ENCODE measurements around the gene PKD1. TPM values are rescaled to one million over a fixed set of nuclear protein-coding genes. Genes with fewer than 3 reads are reported as not detected.
A peak's percentile ranks its signal among the peaks of the same experiment; 100 is the strongest.
"Not testable (repeated sequence)": the region's sequence is repeated elsewhere in the genome, so short reads cannot be mapped to it uniquely, and the experiment has no call there.

Gene PKD1
- total RNA-seq (2014; rRNA removed; shearing (Covaris generic); ENCODE audit: low replicate concordance), result 72.8 and 110 TPM in 2 replicates

GRCh38 chr16:2135770-2136490 is at the start of gene PKD1:
PKD1 (minus strand) TSS chr16:2135898; CDS start chr16:2135689, 209 bp downstream.
- Histone ChIP-seq H3K9ac (ENCODE audit: low read length) (peak within 1 kb of the TSS; percentile 71), H3K4me2 (ENCODE audit: low read depth, low read length, poor library complexity, severe bottlenecking) (peak within 1 kb of the TSS; percentile 71), H2AFZ (ENCODE audit: low read length) (peak within 1 kb of the TSS; percentile 62; the same call in 1 of the 2 replicates), H3K4me3 (ENCODE audit: low read length) (peak within 1 kb of the TSS; percentile 64)
- H3K27me3 ChIP-seq (ENCODE audit: low read length); H4K20me1 ChIP-seq (ENCODE audit: insufficient read depth, low read depth, low read length); H3K9me3 ChIP-seq (ENCODE audit: low read length); H3K27ac ChIP-seq (ENCODE audit: low read length); H3K36me3 ChIP-seq (ENCODE audit: insufficient read depth, low read length); H3K9me2 ChIP-seq (replicated peaks; ENCODE audit: insufficient read depth, low read length); H3K4me1 ChIP-seq (ENCODE audit: low read length); H3K79me2 ChIP-seq (ENCODE audit: low read length): not testable (repeated sequence)
- peak; percentile 95 for DNase-seq

DNA sequence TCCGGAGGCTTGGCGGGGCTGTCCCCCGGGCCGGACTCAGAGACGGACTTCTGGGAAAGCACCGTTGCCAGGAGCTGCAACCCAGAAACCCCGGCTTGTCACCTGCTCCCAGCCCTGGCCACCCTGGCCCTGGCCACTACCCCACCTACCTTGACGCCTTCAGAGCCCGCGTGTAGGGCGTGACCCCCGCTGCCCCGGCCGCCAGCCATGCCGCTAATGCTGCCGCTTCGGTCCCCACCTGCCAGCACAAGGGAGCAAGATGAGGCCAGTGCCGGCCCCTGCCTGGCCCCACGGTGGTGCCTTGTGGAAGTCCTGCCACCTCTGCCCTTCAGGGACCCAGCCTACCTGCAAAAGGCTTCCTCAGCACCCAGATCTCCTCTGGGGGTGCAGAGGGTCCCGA is 49.3 kb upstream of the PKD1 start:
- no peak for DNase-seq
- Histone ChIP-seq H3K9me2 (replicated peaks; ENCODE audit: insufficient read depth, low read length) (no peaks in the 10 kb centered on the region), H3K36me3 (ENCODE audit: insufficient read depth, low read length) (no peaks in the 10 kb centered on the region), H3K9ac (ENCODE audit: low read length) (no peak overlapping the region), H3K9me3 (ENCODE audit: low read length) (no peaks in the 10 kb centered on the region), H3K27ac (ENCODE audit: low read length) (no peak overlapping the region), H3K4me1 (ENCODE audit: low read length) (peaks cover 3% of the 10 kb centered on the region; the same call in 1 of the 2 replicates), H3K4me2 (ENCODE audit: low read depth, low read length, poor library complexity, severe bottlenecking) (no peak overlapping the region), H3K4me3 (ENCODE audit: low read length) (no peak overlapping the region), H3K27me3 (ENCODE audit: low read length) (no peaks in the 10 kb centered on the region), H2AFZ (ENCODE audit: low read length) (no peak overlapping the region), H4K20me1 (ENCODE audit: insufficient read depth, low read depth, low read length) (no peaks in the 10 kb centered on the region), H3K79me2 (ENCODE audit: low read length) (no peaks in the 10 kb centered on the region)

- DNase-seq, result no peak
- no peaks in the 10 kb centered on the region for H4K20me1 ChIP-seq (ENCODE audit: insufficient read depth, low read depth, low read length)
- no peaks in the 10 kb centered on the region for H3K79me2 ChIP-seq (ENCODE audit: low read length)
- H3K9ac ChIP-seq (ENCODE audit: low read length), result no peak overlapping the region
- no peaks in the 10 kb centered on the region for H3K27me3 ChIP-seq (ENCODE audit: low read length)
- H3K9me3 ChIP-seq (ENCODE audit: low read length), result no peaks in the 10 kb centered on the region
- H2AFZ ChIP-seq (ENCODE audit: low read length), result no peak overlapping the region
- no peak overlapping the region for H3K27ac ChIP-seq (ENCODE audit: low read length)
- no peak overlapping the region for H3K4me2 ChIP-seq (ENCODE audit: low read depth, low read length, poor library complexity, severe bottlenecking)
- no peaks in the 10 kb centered on the region for H3K9me2 ChIP-seq (replicated peaks; ENCODE audit: insufficient read depth, low read length)
- H3K4me3 ChIP-seq (ENCODE audit: low read length), result no peak overlapping the region
- 0 out of 2 replicates have a peak, but pooled peaks cover 3% of the 10 kb centered on the region for H3K4me1 ChIP-seq (ENCODE audit: low read length)
- H3K36me3 ChIP-seq (ENCODE audit: insufficient read depth, low read length), result no peaks in the 10 kb centered on the region
Measured at GRCh38 chr16:2184346-2184745, 48.6 kb upstream of the PKD1 start.

- H4K20me1 ChIP-seq (ENCODE audit: insufficient read depth, low read depth, low read length), result no peaks in the 10 kb centered on the region
- no peak overlapping the region for H3K4me3 ChIP-seq (ENCODE audit: low read length)
- DNase-seq, result no peak
- H2AFZ ChIP-seq (ENCODE audit: low read length), result no peak overlapping the region
- 0 out of 2 replicates have a peak, but pooled peaks cover 3% of the 10 kb centered on the region for H3K4me1 ChIP-seq (ENCODE audit: low read length)
- H3K9me3 ChIP-seq (ENCODE audit: low read length), result no peaks in the 10 kb centered on the region
- no peak overlapping the region for H3K27ac ChIP-seq (ENCODE audit: low read length)
- no peaks in the 10 kb centered on the region for H3K9me2 ChIP-seq (replicated peaks; ENCODE audit: insufficient read depth, low read length)
- no peaks in the 10 kb centered on the region for H3K27me3 ChIP-seq (ENCODE audit: low read length)
- H3K9ac ChIP-seq (ENCODE audit: low read length), result no peak overlapping the region
- H3K4me2 ChIP-seq (ENCODE audit: low read depth, low read length, poor library complexity, severe bottlenecking), result no peak overlapping the region
- no peaks in the 10 kb centered on the region for H3K36me3 ChIP-seq (ENCODE audit: insufficient read depth, low read length)
- no peaks in the 10 kb centered on the region for H3K79me2 ChIP-seq (ENCODE audit: low read length)
Measured at GRCh38 chr16:2183671-2184070, 48.0 kb upstream of the PKD1 start.

- no peak overlapping the region for H3K4me3 ChIP-seq (ENCODE audit: low read length)
- H3K27ac ChIP-seq (ENCODE audit: low read length), result no peak overlapping the region
- H3K9me3 ChIP-seq (ENCODE audit: low read length), result no peaks in the 10 kb centered on the region
- H3K36me3 ChIP-seq (ENCODE audit: insufficient read depth, low read length), result peaks cover 4% of the 10 kb centered on the region; the same call in 1 of the 2 replicates
- H3K27me3 ChIP-seq (ENCODE audit: low read length), result no peaks in the 10 kb centered on the region
- no peaks in the 10 kb centered on the region for H3K9me2 ChIP-seq (replicated peaks; ENCODE audit: insufficient read depth, low read length)
- no peaks in the 10 kb centered on the region for H3K79me2 ChIP-seq (ENCODE audit: low read length)
- DNase-seq, result no peak
- H3K4me2 ChIP-seq (ENCODE audit: low read depth, low read length, poor library complexity, severe bottlenecking), result no peak overlapping the region
- H4K20me1 ChIP-seq (ENCODE audit: insufficient read depth, low read depth, low read length), result no peaks in the 10 kb centered on the region
- H3K9ac ChIP-seq (ENCODE audit: low read length), result no peak overlapping the region
- H2AFZ ChIP-seq (ENCODE audit: low read length), result no peak overlapping the region
- H3K4me1 ChIP-seq (ENCODE audit: low read length), result 0 out of 2 replicates have a peak, but pooled peaks cover 3% of the 10 kb centered on the region
Measured at GRCh38 chr16:2181952-2182351, 46.3 kb upstream of the PKD1 start.

DNA sequence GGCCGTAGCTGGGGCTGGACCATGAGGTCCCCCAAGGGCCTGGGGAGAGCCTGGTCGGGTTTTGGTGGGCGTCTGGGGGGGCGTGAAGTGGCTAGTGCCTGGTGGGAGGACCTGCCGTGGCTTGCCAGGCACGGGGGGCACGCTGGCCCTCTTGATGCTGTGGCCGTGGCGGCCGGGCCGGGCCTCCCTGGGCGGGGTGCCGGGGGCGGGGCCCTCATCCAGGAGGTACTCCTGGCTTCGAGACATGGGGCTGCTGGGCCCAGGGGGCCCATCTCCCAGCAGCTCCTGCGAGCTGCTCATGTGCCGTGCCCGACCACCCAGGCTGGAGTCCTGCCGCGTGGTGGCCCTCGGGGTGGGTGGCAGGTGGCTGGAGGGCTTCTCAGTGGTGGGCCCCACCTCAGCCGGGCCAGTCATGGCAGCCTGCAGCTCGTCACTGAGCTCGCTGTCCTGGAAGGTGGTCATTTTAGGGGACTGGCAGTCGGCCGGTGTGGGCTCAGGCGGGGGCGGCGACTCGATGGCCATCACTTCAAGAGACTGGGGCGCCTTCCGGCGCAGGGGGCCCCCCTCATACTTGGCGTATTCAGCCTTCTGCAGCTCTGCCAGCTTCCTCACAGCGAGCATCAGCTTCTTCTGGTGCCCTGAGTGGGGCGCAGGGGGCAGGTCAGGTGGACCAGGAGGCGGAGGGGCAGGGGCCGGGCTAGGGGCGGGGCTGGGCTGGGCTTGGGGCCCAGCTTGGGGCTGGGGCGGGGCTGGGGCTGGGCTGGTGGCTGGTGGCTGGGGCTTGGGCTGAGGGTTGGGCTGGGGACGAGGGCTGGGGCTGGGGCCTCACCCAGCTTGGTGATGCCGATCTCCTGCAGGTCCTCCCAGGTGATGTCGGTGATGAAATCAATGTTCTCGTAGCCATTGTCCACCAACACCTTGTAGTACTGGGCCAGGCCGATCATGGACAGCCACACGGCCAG is 45.5 kb upstream of the PKD1 start:
- Histone ChIP-seq H3K4me2 (ENCODE audit: low read depth, low read length, poor library complexity, severe bottlenecking) (no peak overlapping the region), H3K27me3 (ENCODE audit: low read length) (no peaks in the 10 kb centered on the region), H3K9me3 (ENCODE audit: low read length) (no peaks in the 10 kb centered on the region), H4K20me1 (ENCODE audit: insufficient read depth, low read depth, low read length) (no peaks in the 10 kb centered on the region), H3K27ac (ENCODE audit: low read length) (no peak overlapping the region), H3K79me2 (ENCODE audit: low read length) (no peaks in the 10 kb centered on the region), H3K9me2 (replicated peaks; ENCODE audit: insufficient read depth, low read length) (no peaks in the 10 kb centered on the region), H3K4me1 (ENCODE audit: low read length) (0 out of 2 replicates have a peak, but pooled peaks cover 3% of the 10 kb centered on the region), H3K9ac (ENCODE audit: low read length) (no peak overlapping the region), H2AFZ (ENCODE audit: low read length) (no peak overlapping the region), H3K4me3 (ENCODE audit: low read length) (no peak overlapping the region), H3K36me3 (ENCODE audit: insufficient read depth, low read length) (peaks cover 6% of the 10 kb centered on the region)
- peak; percentile 56 for DNase-seq

GRCh38 chr16:2180461-2180860 is 44.8 kb upstream of the PKD1 start:
- no peaks in the 10 kb centered on the region for H3K27me3 ChIP-seq (ENCODE audit: low read length)
- 0 out of 2 replicates have a peak, but pooled peaks cover 3% of the 10 kb centered on the region for H3K4me1 ChIP-seq (ENCODE audit: low read length)
- H4K20me1 ChIP-seq (ENCODE audit: insufficient read depth, low read depth, low read length), result no peaks in the 10 kb centered on the region
- DNase-seq, result no peak
- no peak overlapping the region for H3K27ac ChIP-seq (ENCODE audit: low read length)
- no peak overlapping the region for H3K9ac ChIP-seq (ENCODE audit: low read length)
- no peak overlapping the region for H2AFZ ChIP-seq (ENCODE audit: low read length)
- H3K4me3 ChIP-seq (ENCODE audit: low read length), result no peak overlapping the region
- H3K9me3 ChIP-seq (ENCODE audit: low read length), result no peaks in the 10 kb centered on the region
- H3K79me2 ChIP-seq (ENCODE audit: low read length), result no peaks in the 10 kb centered on the region
- H3K4me2 ChIP-seq (ENCODE audit: low read depth, low read length, poor library complexity, severe bottlenecking), result no peak overlapping the region
- H3K9me2 ChIP-seq (replicated peaks; ENCODE audit: insufficient read depth, low read length), result no peaks in the 10 kb centered on the region
- H3K36me3 ChIP-seq (ENCODE audit: insufficient read depth, low read length), result peaks cover 11% of the 10 kb centered on the region

- H3K9ac ChIP-seq (ENCODE audit: low read length), result no peak overlapping the region
- 0 out of 2 replicates have a peak, but pooled peaks cover 3% of the 10 kb centered on the region for H3K4me1 ChIP-seq (ENCODE audit: low read length)
- no peaks in the 10 kb centered on the region for H3K79me2 ChIP-seq (ENCODE audit: low read length)
- H3K27ac ChIP-seq (ENCODE audit: low read length), result no peak overlapping the region
- DNase-seq, result no peak
- no peaks in the 10 kb centered on the region for H3K9me3 ChIP-seq (ENCODE audit: low read length)
- no peaks in the 10 kb centered on the region for H3K9me2 ChIP-seq (replicated peaks; ENCODE audit: insufficient read depth, low read length)
- H2AFZ ChIP-seq (ENCODE audit: low read length), result no peak overlapping the region
- H3K4me2 ChIP-seq (ENCODE audit: low read depth, low read length, poor library complexity, severe bottlenecking), result no peak overlapping the region
- peaks cover 16% of the 10 kb centered on the region for H3K36me3 ChIP-seq (ENCODE audit: insufficient read depth, low read length)
- H3K4me3 ChIP-seq (ENCODE audit: low read length), result no peak overlapping the region
- no peaks in the 10 kb centered on the region for H3K27me3 ChIP-seq (ENCODE audit: low read length)
- H4K20me1 ChIP-seq (ENCODE audit: insufficient read depth, low read depth, low read length), result no peaks in the 10 kb centered on the region
Measured at GRCh38 chr16:2179576-2179975, 43.9 kb upstream of the PKD1 start.
